HG03575 (cell line): ENCODE measurements around the gene SRGAP2.
"Not testable (repeated sequence)": the region's sequence is repeated elsewhere in the genome, so short reads cannot be mapped to it uniquely, and the experiment has no call there.

Source experiments
- ATAC-seq: cut with Tn5 transposase; IDR thresholded peaks from one replicate; pipeline ENCODE4 v1.9.1; 2021; ENCODE audit not compliant: unreplicated experiment, insufficient number of reproducible peaks, low FRiP score; ENCODE audit errors: extremely low read depth

Gene SRGAP2

DNA sequence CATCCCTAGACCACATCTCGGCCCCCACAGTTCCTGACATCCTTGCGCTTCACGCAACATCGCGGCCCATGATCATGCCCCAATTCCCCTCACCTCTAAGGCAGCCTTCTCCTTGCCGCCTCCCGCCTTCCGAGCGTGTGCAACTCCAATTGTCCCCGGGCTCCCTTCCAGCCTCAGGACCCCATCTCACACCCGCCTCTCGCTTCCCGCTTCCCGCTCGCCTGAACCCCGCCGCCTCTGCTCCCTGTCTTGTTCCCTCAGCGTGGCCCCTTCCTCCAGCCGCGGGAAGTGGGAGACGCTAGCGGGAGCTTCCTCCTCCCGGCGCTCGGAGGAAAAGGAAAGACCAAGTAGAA lies 794 bp downstream of the SRGAP2 start:
- not testable (repeated sequence) for ATAC-seq

DNA sequence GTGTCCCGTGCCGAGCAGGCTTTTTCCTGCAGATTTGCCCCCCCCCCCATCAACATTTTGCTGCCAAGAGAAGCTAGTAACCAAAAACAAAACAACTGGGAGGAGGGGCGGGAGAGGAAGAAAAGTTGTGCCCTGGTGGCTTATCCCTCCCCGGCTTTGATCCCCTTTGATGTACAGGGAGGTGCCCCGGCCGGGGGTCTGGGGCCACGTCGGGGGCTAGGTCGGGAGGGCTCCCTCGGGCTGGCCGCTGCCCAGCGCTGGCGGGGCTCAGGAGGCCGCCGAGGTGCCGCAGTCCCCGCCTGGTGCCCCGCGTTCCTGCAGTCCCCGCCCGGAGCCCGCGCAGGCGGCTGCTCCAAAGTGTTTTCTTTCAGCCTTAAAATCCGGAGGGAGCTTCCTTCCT lies 1.5 kb downstream of the SRGAP2 start:
- not testable (repeated sequence) for ATAC-seq

- not testable (repeated sequence) for ATAC-seq
These were observed 2.2 kb downstream of the SRGAP2 start for GRCh38 chr1:206205569-206205968.

- not testable (repeated sequence) for ATAC-seq
These were observed 7.5 kb downstream of the SRGAP2 start for GRCh38 chr1:206210802-206211201.

DNA sequence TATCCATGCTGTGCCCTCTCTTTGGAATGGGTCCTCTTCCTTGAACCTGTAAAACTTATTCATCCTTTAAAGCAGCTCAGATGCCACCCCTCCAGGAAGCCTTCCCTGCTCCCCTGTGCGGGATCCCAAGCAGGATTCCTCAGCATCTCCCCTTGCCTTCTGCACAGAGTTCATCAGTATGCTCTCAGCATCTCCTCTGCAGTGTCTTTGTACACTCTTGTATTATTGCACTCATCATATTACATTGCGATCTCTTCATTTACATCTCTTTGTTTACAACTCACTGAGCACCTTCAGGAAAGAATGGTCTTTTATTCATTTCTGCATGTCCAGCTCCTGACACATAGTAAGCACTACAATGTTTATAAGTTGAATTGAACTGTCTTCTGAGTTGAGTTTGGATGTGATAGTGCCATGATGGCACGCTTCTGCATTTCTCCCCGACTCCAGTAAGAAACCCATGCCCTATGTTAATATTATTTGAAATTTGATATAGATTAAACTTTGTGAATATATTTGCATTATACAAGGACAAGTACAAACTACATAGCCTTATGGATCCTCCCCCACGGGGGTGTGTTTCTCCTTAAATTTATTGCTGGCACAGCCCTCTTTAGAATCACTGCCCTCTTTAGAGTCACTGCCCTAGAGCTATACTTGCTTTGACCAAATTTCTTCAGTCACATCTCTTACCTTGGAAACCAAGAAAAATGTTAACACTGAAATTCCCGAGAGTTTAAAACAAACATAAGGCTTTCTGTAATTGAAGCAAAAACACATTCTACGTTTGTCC lies 12.5 kb downstream of the SRGAP2 start:
- ATAC-seq = not testable (repeated sequence)

DNA sequence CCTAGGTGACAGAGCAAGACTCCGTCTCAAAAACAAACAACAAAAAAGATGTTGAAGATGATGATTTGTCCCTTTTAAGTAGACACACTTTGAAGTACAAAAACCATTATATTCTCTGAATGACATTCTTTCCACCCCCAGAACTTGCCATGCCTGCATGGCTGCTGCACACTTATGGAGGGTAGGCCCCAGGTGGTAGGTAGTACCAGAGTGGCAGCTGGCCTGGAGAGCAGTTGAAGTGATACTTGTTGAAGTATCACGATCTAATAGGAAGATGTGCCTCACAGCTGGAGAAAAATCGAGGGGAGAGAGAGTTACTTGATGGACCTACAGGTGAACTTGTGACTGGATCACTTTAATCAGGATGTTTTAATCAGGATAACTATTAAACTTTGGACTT lies 14.9 kb downstream of the SRGAP2 start:
- not testable (repeated sequence) for ATAC-seq

DNA sequence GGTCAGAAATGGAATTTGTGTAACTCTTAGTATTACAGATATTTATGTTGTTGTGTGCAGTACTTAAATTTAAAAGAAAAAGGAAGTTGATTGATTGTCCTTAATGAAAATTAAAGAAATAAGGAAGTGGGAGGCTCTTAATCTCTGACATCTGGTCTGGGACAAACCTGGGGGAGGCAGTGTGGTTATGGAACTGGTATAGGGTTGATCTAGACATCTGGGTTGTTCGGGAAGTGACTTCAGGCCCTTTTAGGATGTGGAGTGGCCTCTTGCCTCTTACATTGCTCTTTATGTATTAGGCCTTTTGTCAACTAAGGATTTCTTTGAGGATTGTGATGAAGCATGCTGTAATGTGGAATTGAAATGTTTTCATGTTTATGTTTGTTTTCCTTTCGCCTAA lies 15.4 kb downstream of the SRGAP2 start:
- ATAC-seq = not testable (repeated sequence)

DNA sequence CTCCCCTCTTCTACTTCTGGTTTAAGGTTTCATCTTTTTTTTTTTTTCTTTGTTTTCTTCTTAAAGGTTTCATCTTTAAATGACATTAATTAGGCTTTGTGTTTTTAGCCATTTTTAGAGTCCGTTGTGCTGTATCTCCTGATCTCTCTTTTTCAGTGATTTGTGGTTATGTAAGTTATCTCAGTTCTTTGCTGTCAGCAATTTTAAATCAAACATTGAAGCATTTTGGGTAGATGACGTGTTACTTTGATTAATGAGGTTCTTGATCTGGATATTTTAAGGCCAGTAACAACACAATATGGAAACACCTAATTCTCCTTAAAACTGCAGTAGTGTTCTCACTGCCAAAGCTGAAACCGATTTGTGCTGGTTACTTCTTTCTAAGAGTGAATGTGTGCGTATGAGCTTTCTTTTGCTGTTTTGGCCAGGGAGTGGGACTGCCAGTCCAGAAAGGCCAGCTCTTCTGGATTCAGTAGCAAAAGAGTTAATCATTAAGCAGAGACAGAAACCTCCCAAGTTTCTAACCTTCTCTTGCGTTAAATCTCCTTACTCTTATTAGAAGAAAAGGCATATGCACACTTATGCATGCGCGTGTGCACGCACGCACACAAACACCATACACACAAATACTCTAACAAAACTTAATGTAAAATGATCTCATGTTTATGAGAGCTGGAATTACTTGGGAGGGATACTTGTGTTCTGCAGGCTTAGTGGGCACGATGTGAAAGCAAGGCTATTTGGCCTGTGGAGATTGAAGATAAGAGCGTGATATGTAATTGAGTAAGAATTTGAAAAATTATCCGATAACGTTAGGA lies 16.4 kb downstream of the SRGAP2 start:
- ATAC-seq = not testable (repeated sequence)

- ATAC-seq = not testable (repeated sequence)
These were observed 17.1 kb downstream of the SRGAP2 start for GRCh38 chr1:206220332-206221000.

DNA sequence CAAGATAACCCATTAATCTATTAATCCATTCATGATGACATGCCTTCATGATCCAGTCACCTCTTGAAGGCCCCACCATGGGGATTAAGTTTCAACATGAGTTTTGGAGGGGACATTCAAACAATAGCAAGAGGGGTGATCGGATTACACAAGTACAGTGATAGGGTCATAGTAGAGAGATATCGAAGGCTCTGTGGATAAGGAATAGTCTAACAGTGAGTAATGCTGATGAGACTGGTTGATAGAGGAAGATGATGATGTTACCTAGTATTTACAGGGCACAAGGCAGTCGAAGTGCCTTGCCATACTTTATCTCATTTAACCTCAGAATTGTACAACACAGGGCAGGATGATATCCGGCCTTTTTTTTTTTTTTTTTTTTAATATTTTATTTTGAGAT lies 18.2 kb downstream of the SRGAP2 start:
- ATAC-seq = not testable (repeated sequence)

GRCh38 chr1:206224190-206224776 lies 20.9 kb downstream of the SRGAP2 start:
- not testable (repeated sequence) for ATAC-seq

GRCh38 chr1:206225386-206225785 lies 22.0 kb downstream of the SRGAP2 start:
- not testable (repeated sequence) for ATAC-seq

DNA sequence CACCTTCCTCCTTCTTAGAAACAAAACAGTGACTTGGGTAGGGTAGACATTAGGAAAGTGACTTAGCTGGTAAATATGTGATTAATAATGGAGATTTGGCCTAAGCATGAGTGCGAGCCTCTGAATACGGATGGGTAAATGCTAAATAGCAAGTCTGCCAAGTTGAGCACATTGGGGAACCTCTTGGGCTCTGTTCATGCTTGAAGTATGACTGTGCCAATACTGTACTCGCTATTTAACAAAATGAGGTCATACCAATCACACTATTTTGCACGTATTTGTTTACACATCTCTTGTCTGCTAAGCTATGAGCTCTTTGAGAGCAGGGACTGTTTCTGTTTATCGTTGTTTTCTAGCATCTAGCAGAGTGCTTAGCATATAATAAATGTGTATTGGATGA lies 23.5 kb downstream of the SRGAP2 start:
- not testable (repeated sequence) for ATAC-seq

DNA sequence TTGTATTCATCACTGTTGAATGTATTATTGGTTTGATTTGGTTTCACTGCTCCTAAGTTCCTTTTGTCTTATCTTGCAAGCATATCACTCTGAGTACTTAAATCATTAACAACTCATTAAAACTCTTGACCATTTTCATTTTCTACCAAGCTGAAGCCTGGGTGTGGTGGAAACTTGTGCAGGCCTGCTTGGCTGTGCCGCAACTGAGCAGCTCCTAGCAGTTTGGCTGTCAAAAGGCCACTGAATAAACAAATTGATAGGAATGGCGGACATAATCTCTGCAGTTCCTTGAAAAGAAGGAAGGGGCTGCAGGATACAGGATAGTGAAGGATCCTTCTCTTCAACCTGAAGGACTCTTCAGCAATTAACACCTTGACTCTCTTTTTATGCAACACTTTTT lies 25.9 kb downstream of the SRGAP2 start:
- not testable (repeated sequence) for ATAC-seq

DNA sequence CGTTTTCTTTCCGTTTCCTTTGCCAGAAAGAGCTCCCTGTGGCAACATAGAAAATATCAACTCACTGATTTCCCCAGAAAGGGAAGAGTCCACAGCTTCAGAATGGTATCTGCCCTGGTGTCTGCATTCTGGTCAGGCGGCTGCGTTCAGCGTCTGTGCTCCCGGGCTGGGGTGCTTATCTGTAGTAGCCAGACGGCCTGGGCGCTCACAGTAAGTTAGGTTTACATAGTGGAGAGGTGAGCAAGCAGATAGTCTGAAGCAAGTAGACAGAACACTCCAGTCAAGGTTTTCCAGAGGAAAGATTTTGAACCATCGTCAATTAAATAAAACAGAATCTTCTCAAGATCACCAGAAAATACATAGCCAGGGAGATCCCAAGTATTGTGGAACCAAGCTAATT lies 28.6 kb downstream of the SRGAP2 start:
- not testable (repeated sequence) for ATAC-seq

GRCh38 chr1:206232970-206233645 lies 29.8 kb downstream of the SRGAP2 start:
- not testable (repeated sequence) for ATAC-seq

GRCh38 chr1:206234189-206234916 lies 31.0 kb downstream of the SRGAP2 start:
- ATAC-seq = not testable (repeated sequence)

DNA sequence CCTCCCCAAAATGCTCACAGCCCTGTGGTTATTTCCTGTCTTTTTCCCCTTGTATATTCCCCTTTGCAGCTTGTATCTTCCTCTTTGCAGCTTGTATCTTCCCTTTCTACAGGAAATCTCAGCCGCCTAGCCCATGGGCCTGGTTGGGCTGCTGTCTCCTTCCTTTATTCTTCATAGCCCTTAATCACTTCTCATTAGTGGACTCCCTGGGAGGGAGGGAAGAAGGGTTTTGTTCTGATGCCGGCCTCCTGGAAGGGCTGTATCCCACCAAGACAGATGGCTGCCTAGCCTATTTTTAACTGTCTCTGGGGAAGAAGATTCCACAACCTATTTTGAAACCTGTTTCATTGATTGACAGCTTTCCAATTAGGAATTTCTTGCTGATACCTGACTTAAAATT lies 31.8 kb downstream of the SRGAP2 start:
- not testable (repeated sequence) for ATAC-seq
